Measurements from ENCODE around the gene OTULIN.

GRCh38 chr5:14707811-14708390, 43.4 kb downstream of the OTULIN start:
- TF ChIP-seq POLR2A (IDR thresholded peaks at IDR 0.05) = no peak
- TF ChIP-seq CTCF (IDR thresholded peaks at IDR 0.05) = no peak
